K562 (cell line): Measurements from ENCODE around the gene APP. TPM values are rescaled to one million over a fixed set of nuclear protein-coding genes. Genes with fewer than 3 reads are reported as not detected.

Experiments
- ATAC-seq: fragments of 200-7000 bp; cut with Tn5 transposase; 3 replicates; pipeline ENCODE4 v1.9.1; 2020; ENCODE audit warnings: moderate library complexity
- BruUV-seq: library from RNA; stranded (reverse); fragments of 400-500 nt; replicated peaks from 2 replicates; lab custom pipeline; 2021; lab: Mats Ljungman, UMichigan
- CTCF ChIA-PET: fragments of 300-600 bp; formaldehyde crosslinking; extraction: SDS; loops from one replicate; lab custom pipeline; 2021; ENCODE audit warnings: low intra/inter-chr PET ratio; lab: Yijun Ruan, JAX
- POLR2A ChIA-PET: fragments of 300-600, 350-650 bp; sonication (Branson Sonifier 250); formaldehyde crosslinking; extraction: SDS; loops from one replicate; lab custom pipeline; 2021; ENCODE audit warnings: antibody characterized with exemption, inconsistent platforms; lab: Yijun Ruan, JAX
- DNase-seq, 4 experiments: peaks; one replicate each; pipeline versions ENCODE4 v3.0.0 to v3.0.0-alpha.2; 2011 to 2018; ENCODE audit warnings: low spot score in 3 of 4, mixed read lengths in 3 of 4; ENCODE audit errors: extremely low read depth in 1 of 4
- FAIRE-seq: peaks from 2 replicates; lab custom pipeline; 2011; peaks lifted over from hg19 to GRCh38; lab: Jason Lieb, UNC
- H2AFZ ChIP-seq: 2 replicates; pipeline ENCODE4 v1.6.0; 2011; ENCODE audit warnings: low read depth, low read length, control low read depth, inconsistent platforms
- H3K27ac ChIP-seq: fragments of 200-600 bp; 3 replicates; pipeline ENCODE4 v1.8.0; 2011; ENCODE audit warnings: low read depth, mild to moderate bottlenecking, control low read depth, inconsistent platforms, low read length, moderate library complexity, mixed read lengths; ENCODE audit errors: extremely low read depth
- H3K27me3 ChIP-seq, 2 experiments: fragments of 300-600 bp in 1 of 2; 2 replicates in 1 of 2; 3 replicates in 1 of 2; pipeline versions ENCODE4 v1.6.0 to v1.8.0; 2011; ENCODE audit warnings: inconsistent platforms in 2 of 2, low read length in 2 of 2, mild to moderate bottlenecking in 1 of 2, mixed read lengths in 1 of 2, moderate library complexity in 1 of 2; ENCODE audit not compliant: control insufficient read depth in 2 of 2, insufficient read depth in 2 of 2
- H3K36me3 ChIP-seq: fragments of 300-600 bp; 3 replicates; pipeline ENCODE4 v1.8.0; 2011; ENCODE audit warnings: mild to moderate bottlenecking, low read length, inconsistent platforms; ENCODE audit not compliant: control insufficient read depth, insufficient read depth
- H3K4me1 ChIP-seq, 2 experiments: fragments of 200-600 bp in 1 of 2; replicated peaks in 1 of 2; 2 replicates in 1 of 2; 3 replicates in 1 of 2; pipeline versions ENCODE4 v1.5.1 to v1.8.0; 2011; ENCODE audit warnings: inconsistent platforms in 2 of 2, low read length in 2 of 2, mild to moderate bottlenecking in 1 of 2, mixed read lengths in 1 of 2, moderate library complexity in 1 of 2; ENCODE audit not compliant: control insufficient read depth in 2 of 2, insufficient read depth in 2 of 2
- H3K4me2 ChIP-seq: 2 replicates; pipeline ENCODE4 v1.6.1; 2011; ENCODE audit warnings: low read length, control low read depth, inconsistent platforms, mixed read lengths; ENCODE audit not compliant: insufficient read depth
- H3K4me3 ChIP-seq: fragments of 200-600 bp; sonication (generic), shearing (Covaris generic); 2 replicates; pipeline ENCODE4 v1.5.1; 2016; ENCODE audit warnings: control low read depth, inconsistent platforms
- H3K79me2 ChIP-seq: fragments of 200-600 bp; 3 replicates; pipeline ENCODE4 v1.8.0; 2011; ENCODE audit warnings: low read length, inconsistent platforms; ENCODE audit not compliant: control insufficient read depth, insufficient read depth
- H3K9ac ChIP-seq, 2 experiments: 2 replicates each; pipeline versions ENCODE4 v1.6.0 to v1.6.1; 2011; ENCODE audit warnings: low read depth in 2 of 2, low read length in 2 of 2, control low read depth in 1 of 2, inconsistent platforms in 1 of 2, mild to moderate bottlenecking in 1 of 2, mixed read lengths in 1 of 2; ENCODE audit not compliant: insufficient read depth in 1 of 2
- H3K9me1 ChIP-seq: one replicate; pipeline ENCODE4 v1.6.0; 2011; ENCODE audit warnings: inconsistent platforms, mild to moderate bottlenecking, low read length, moderate library complexity; ENCODE audit not compliant: control insufficient read depth, insufficient read depth
- H3K9me3 ChIP-seq: replicated peaks from 2 replicates; pipeline ENCODE4 v1.5.1; 2011; ENCODE audit warnings: low read depth, low read length, inconsistent platforms; ENCODE audit not compliant: control insufficient read depth, insufficient read depth
- H4K20me1 ChIP-seq: replicated peaks from 2 replicates; pipeline ENCODE4 v1.6.1; 2011; ENCODE audit warnings: low read length, inconsistent platforms, mixed read lengths; ENCODE audit not compliant: control insufficient read depth, insufficient read depth
- CEBPB ChIP-seq: fragments of 450-650 bp; IDR thresholded peaks from 2 replicates; pipeline ENCODE4 v1.6.1; 2016; ENCODE audit warnings: missing genetic modification characterization, missing compliant biosample characterization
- ILK ChIP-seq: fragments of 450-650 bp; IDR thresholded peaks from 2 replicates; pipeline ENCODE4 v1.6.1; 2016; ENCODE audit warnings: missing genetic modification characterization, low read depth, mild to moderate bottlenecking, missing compliant biosample characterization, moderate library complexity, borderline replicate concordance
- JUN ChIP-seq, 2 experiments: sonication (generic) in 1 of 2; formaldehyde crosslinking in 1 of 2; IDR thresholded peaks; 2 replicates each; pipeline versions ENCODE4 v1.6.1 to v1.8.0; 2012 to 2022; ENCODE audit warnings: borderline replicate concordance in 2 of 2, mild to moderate bottlenecking in 2 of 2, improper control_type of control experiment in 1 of 2, low read depth in 1 of 2, low read length in 1 of 2, missing genetic modification reagents in 1 of 2
- KAT8 ChIP-seq: fragments of 450-650 bp; IDR thresholded peaks from 2 replicates; pipeline ENCODE4 v1.6.1; 2016; ENCODE audit warnings: low read depth, mild to moderate bottlenecking
- MAFG ChIP-seq: fragments of 450-650 bp; conservative IDR thresholded peaks from 2 replicates; pipeline ENCODE4 v1.6.1; 2016; ENCODE audit warnings: missing genetic modification characterization, missing compliant biosample characterization
- MIER1 ChIP-seq: fragments of 450-650 bp; IDR thresholded peaks from 2 replicates; pipeline ENCODE4 v1.6.1; 2016; ENCODE audit warnings: antibody characterized with exemption, mild to moderate bottlenecking, low read depth
- MYNN ChIP-seq, 2 experiments: sonication (generic); formaldehyde crosslinking in 1 of 2; IDR thresholded peaks; 2 replicates each; pipeline versions ENCODE4 v1.5.0 to v1.6.1; 2016 to 2020; ENCODE audit warnings: antibody characterized with exemption in 1 of 2, missing genetic modification reagents in 1 of 2
- PHF20 ChIP-seq: fragments of 450-650 bp; IDR thresholded peaks from 2 replicates; pipeline ENCODE4 v1.6.1; 2018; ENCODE audit not compliant: partially characterized antibody
- PTBP1 ChIP-seq: fragments of 200-400 bp; formaldehyde crosslinking; IDR thresholded peaks from 2 replicates; pipeline ENCODE4 v1.6.1; 2017; ENCODE audit warnings: low read depth, low read length
- TAF1 ChIP-seq: IDR thresholded peaks from 2 replicates; pipeline ENCODE4 v1.6.1; 2011; ENCODE audit warnings: mild to moderate bottlenecking, low read length, moderate library complexity; ENCODE audit not compliant: insufficient read depth, control insufficient read depth, severe bottlenecking; ENCODE audit errors: extremely low read depth
- TSHZ1 ChIP-seq: fragments of 250-450 bp; sonication (Bioruptor Pico); IDR thresholded peaks from 2 replicates; pipeline ENCODE4 v1.4.0; 2020; ENCODE audit warnings: mild to moderate bottlenecking, moderate library complexity
- ZBTB17 ChIP-seq: fragments of 450-650 bp; formaldehyde crosslinking; IDR thresholded peaks from 2 replicates; pipeline ENCODE4 v1.4.0; 2020; ENCODE audit warnings: mild to moderate bottlenecking
- WGBS: fragments of 100-300 bp; shearing (Covaris generic); methylation state at CpG from one replicate; pipeline ENCODE4 v1.1.6; 2016; ENCODE audit warnings: low coverage, mixed read lengths; ENCODE audit not compliant: insufficient coverage; ENCODE audit errors: missing lambda C conversion rate; 5-methylcytosine and 5-hydroxymethylcytosine counted together
- in situ Hi-C: fragments of 300-500 bp; cut with MboI; formaldehyde crosslinking; loops from 4 replicates; pipeline ENCODE4 v1.15.0; 2018; ENCODE audit warnings: inconsistent platforms, mixed read lengths
- intact Hi-C: fragments of 100-400 bp; cut with micrococcal nuclease; formaldehyde crosslinking; loops from 2 replicates; pipeline ENCODE4 v1.14.2; 2022
- polyA plus RNA-seq, 8 experiments: library from polyadenylated mRNA; depleted of rRNA in 4 of 8; stranded (reverse) in 5 of 8; unstranded in 3 of 8; fragments of >200 nt; fragmentation: Nextera tagmentation in 2 of 8; fragmentation: Illumina TruSeq in 1 of 8; extraction: Ambion mirVana in 2 of 8; extraction: Trizol in 1 of 8; gene quantifications; 2 replicates each; pipeline versions ENCODE4 v1.2.1 to v1.2.3, GENCODE V29; 2011 to 2014; ENCODE audit warnings: inconsistent platforms in 1 of 8, missing spikeins in 1 of 8
- total RNA-seq, 7 experiments: library from RNA; depleted of rRNA in 6 of 7; stranded (reverse); fragments of >200 nt in 6 of 7; fragmentation: Illumina TruSeq in 2 of 7; extraction: Trizol in 2 of 7; gene quantifications; 2 replicates each; pipeline versions ENCODE4 v1.2.1 to v1.2.3, GENCODE V29; 2011 to 2021; ENCODE audit warnings: low replicate concordance in 1 of 7

APP gene
- total and polyA plus RNA-seq, 9 of the 15 experiments (the other 6 are each of a cell fraction or from before 2014, with no cell fraction given), result 0.01 to 1.5 (median 0.16) TPM; not detected in 5

GRCh38 chr21:25944672-25945213, 225.8 kb downstream of the APP start:
- 0% methylated on average over 3 of the region's 3 CpGs for WGBS
- DNase-seq (no peak), ATAC-seq (no peak), FAIRE-seq (no peak)
- H2AFZ ChIP-seq, result no peak overlapping the region
- H3K27me3 ChIP-seq, result no peaks in the 10 kb centered on the region
- no peaks in the 10 kb centered on the region for H3K9me1 ChIP-seq
- no peak overlapping the region for H3K4me2 ChIP-seq
- BruUV-seq, result no TSS peak
- no peak overlapping the region for H3K4me3 ChIP-seq
- TF ChIP-seq CEBPB (tag) (no peak), ZBTB17 (CRISPR knock-in tag) (no peak), MYNN (IDR thresholded peaks at IDR 0.05) (no peak), MYNN (CRISPR knock-in tag; IDR thresholded peaks at IDR 0.05) (no peak), TSHZ1 (no peak), TAF1 (no peak), KAT8 (no peak), PTBP1 (no peak), PHF20 (no peak), MAFG (tag) (no peak), JUN (IDR thresholded peaks at IDR 0.05; ENCODE audit: borderline replicate concordance, low read depth, low read length) (no peak), JUN (CRISPR knock-in tag; IDR thresholded peaks at IDR 0.05; ENCODE audit: borderline replicate concordance) (no peak), ILK (tag) (no peak), MIER1 (no peak)
- CTCF ChIA-PET, result no interaction called here
- no peaks in the 10 kb centered on the region for H3K36me3 ChIP-seq
- H3K9me3 ChIP-seq, result no peaks in the 10 kb centered on the region
- no peaks in the 10 kb centered on the region for H3K79me2 ChIP-seq
- in situ Hi-C loops (no loop called here), intact Hi-C loops (no loop called here)
- no peaks in the 10 kb centered on the region for H4K20me1 ChIP-seq
- POLR2A ChIA-PET, result no interaction called here
- H3K9ac ChIP-seq, result no peak overlapping the region
- no peak overlapping the region for H3K27ac ChIP-seq
- no peaks in the 10 kb centered on the region for H3K4me1 ChIP-seq
